HG02870 (cell line): ENCODE results near the gene BTK.

Experiments
- ATAC-seq: cut with Tn5 transposase; IDR thresholded peaks from one replicate; pipeline ENCODE4 v1.9.1; 2021; ENCODE audit warnings: mild to moderate bottlenecking, moderate library complexity; ENCODE audit not compliant: unreplicated experiment

The BTK gene

GRCh38 chrX:101394372-101394771 lies 8.4 kb upstream of the BTK start:
- no peak for ATAC-seq

DNA sequence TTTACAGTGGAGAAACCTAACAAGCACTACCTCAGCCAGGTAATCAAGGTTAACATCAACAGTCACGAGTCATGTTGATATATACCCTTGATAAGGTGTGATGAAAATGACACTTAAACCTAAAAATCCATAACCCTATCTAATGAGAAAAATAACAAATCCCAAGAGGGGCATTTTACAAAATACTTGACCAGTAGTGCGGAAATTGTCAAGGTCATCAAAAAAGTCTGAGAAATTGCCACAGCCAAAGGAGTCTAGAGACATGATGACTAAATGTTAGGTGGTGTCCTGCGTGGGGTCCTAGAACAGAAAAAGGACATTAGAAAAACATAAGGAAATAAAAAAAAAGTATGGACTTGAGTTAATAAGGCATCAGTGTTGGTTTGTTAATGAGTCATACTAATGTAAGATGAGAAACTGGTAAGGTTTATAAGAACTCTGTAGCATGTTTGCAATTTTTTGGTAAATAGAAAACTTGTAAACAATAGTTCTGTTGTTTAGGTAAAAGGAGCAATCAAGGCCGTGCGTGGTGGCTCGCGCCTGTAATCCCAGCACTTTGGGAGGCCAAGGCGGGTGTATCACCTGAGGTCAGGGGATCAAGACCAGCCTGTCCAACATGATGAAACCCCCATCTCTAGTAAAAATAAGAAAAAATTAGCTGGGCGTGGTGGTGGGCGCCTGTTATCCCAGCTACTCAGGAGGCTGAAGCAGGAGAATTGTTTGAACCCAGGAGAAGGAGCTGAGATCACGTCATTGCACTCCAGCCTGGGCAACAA lies 7.7 kb upstream of the BTK start:
- ATAC-seq = no peak

- ATAC-seq = no peak
Measured at GRCh38 chrX:101391831-101392230, 5.8 kb upstream of the BTK start.

DNA sequence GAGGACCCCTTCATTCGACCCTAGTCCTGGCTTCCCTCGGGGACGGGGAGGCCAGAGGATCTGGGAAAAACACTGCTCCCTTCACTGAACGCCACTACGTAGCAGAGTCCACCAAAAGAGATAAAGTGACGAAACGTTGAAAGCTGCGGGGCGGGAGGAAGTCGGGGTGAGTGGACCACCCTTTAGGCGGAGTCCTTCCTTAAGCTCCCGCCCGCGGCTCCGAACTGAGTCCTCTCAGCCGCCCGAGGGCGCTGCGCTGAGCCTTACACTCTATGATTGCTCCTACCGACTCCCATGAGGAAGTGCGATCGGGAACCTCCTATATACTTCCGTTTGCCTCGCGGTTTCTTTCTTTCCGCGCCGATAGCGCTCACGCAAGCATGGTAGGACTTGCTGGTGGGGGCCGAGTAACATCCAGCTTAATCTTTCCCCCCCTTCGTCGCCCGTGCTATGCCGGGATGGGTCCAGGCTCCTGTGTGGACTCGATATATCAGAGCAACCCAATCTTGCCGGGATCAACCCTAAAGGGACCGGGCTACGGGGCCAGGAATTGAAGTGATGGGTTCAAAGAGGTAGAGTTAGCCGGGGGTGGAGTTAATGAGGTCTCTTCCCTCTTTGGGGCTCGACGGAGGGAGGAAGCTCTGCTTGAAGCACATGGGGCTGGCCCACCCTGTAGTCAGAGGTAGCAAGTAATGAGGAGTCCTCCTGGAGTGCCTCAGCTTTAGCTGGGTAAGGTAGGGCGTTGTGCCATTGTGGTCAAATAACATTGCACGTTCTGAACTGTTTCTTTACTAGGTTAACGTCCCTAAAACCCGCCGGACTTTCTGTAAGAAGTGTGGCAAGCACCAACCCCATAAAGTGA lies 4.9 kb upstream of the BTK start, which contains the start of gene RPL36A:
RPL36A (plus strand) TSS at position 348 of the 862 bp plus-strand sequence; CDS start at position 381, 33 bp downstream.
- ATAC-seq = peak; percentile 69

GRCh38 chrX:101388604-101389003 lies 2.6 kb upstream of the BTK start:
- no peak for ATAC-seq

GRCh38 chrX:101386542-101386885 lies 523 bp upstream of the BTK start:
- no peak for ATAC-seq

DNA sequence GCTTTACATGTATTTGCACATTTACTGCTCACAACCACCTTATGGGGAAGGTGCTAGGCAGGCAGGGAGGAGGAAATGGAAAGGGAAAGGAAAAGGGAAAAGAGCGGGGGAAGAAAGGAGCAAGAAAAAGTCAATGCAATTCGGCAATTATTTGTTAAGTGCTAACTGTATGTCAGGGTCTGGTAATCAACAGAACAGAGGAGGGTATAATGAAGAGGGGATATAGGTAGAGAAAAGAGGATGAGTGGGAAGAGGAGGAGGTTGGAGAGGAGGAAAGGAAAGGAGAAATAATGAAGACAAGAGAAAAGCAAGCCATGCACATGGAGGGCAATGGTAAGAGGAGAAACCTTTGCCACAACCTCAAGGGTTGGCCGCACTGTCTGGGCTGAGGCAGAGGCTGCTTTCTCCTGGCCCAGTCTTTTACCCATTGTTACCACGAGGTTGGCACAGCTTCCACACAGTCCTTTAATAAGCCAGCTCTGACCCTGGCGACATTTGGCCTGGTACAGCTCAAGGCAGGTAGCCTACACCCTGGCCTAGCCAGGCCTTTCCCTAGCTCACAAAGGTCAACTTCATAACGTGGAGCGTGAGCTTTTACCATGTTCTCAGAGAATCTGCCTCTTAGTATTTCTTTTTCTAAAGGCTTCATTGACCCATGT lies 836 bp downstream of the BTK start:
- ATAC-seq = no peak

GRCh38 chrX:101383679-101384205 lies 2.2 kb downstream of the BTK start:
- peak; percentile 63 for ATAC-seq

- ATAC-seq = peak; percentile 44
Measured at GRCh38 chrX:101377547-101377946, 8.4 kb downstream of the BTK start.

DNA sequence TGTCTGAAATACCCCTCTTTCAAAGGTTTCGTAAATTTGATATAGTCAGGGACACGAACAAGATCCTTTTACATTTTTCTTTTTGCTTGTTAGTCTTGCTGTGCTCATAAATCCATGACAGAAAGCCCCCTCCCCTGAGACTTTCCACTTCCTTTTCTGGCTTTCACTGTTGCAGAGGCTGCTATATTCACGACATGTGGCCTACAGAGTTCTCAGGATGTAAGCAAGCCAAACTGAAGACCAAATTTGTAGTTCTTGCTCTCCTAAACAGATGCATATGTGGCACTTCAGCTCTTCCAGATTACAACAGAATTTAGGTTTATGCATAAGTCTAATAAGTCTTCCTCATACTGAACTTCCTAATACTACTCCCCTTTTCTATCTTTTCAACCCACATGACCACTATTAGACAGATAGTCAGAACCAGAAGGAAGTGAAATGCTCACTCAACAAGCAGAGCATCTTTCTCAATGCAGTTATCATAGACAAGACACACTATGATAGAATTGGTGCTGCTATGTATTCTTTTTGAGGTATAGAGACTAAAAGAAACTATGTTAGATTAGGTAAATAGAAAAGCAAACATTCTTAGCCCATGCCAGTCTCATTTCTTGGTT lies 15.0 kb downstream of the BTK start:
- peak; percentile 83 for ATAC-seq

GRCh38 chrX:101369687-101370086 lies 16.3 kb downstream of the BTK start:
- ATAC-seq = no peak

GRCh38 chrX:101368800-101369199 lies 17.2 kb downstream of the BTK start:
- ATAC-seq = no peak

DNA sequence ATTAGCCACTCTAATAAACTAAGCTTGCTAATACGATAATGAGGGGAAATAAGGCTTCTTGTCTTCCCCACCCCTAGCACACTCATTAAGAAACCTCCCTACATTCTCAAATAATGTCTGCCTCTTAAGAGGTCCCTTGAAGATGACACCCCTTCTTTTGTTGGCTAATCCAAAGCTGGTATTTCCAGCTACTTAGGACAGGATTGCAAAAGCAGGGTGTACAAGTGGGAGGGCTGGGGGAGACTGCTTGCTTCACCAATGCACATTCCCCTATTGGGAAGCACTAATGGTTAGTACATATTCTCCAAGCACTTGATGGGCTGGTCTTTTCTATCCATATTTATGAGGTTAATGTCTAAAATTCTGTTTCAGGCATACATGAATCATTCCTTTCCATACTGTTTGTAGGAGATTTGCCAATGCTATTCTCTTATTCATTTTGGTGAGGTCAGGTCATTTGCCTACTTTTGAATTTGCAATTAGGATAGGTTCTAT lies 20.6 kb downstream of the BTK start:
- ATAC-seq = no peak

GRCh38 chrX:101362757-101363156 lies 23.2 kb downstream of the BTK start:
- ATAC-seq = no peak

DNA sequence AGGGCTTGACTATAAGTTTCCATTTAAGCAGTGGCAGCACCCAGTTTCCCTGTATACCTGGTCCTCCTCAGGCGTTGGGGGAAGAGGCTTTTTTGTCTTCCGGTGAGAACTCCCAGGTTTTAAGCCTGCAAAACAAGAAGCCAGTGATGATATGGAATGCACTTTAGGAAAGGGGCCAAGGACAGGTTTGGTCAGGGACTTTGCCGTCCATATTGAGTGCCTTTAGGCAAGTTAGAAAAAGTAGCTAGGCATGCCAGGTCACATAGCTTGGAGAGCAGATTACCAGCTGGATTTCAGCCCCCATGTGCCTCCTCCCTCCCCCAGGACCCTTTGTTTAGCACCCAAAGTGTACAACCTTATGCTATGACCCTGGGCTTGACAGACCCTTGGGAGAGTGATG lies 23.9 kb downstream of the BTK start:
- no peak for ATAC-seq

DNA sequence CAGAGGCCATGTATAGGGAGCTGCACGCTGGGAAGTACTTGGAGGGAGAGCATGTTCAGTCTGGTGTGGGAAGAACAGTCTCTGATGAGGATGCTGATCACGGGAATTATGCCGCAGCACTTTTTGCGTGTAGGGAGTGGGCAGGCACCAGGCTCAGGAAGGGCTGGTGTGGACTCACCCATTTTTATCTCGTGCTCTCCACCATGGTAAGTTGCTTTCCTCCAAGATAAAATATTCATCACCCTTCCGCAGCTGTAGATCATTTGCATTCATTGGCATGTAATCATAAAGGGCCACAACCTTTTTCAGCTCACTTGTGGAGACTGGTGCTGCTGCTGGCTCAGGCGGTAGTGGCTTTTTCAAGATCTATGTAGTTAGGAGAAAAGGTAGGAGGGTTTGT lies 25.6 kb downstream of the BTK start:
- no peak for ATAC-seq

GRCh38 chrX:101359966-101360365 lies 26.0 kb downstream of the BTK start:
- ATAC-seq = no peak

GRCh38 chrX:101357166-101357795 lies 28.7 kb downstream of the BTK start:
- peak; percentile 65 for ATAC-seq

DNA sequence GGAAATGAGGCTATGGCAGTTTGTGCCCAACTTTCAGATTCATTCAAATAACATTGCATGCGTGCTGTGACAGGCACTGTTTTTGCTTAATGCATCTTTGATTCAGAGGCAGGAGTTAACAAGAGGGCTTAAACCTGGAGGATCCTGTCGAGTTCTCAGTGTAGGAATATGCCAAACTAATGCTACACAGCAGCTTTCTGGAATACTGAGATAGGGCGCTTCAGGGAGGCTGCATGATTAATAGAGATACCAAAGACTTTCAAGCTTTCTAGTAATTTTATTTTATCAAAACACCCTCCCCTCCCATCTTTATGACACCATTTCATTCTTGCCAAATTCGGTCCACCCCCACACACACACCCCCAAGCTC lies 36.8 kb downstream of the BTK start:
- peak; percentile 4 for ATAC-seq

DNA sequence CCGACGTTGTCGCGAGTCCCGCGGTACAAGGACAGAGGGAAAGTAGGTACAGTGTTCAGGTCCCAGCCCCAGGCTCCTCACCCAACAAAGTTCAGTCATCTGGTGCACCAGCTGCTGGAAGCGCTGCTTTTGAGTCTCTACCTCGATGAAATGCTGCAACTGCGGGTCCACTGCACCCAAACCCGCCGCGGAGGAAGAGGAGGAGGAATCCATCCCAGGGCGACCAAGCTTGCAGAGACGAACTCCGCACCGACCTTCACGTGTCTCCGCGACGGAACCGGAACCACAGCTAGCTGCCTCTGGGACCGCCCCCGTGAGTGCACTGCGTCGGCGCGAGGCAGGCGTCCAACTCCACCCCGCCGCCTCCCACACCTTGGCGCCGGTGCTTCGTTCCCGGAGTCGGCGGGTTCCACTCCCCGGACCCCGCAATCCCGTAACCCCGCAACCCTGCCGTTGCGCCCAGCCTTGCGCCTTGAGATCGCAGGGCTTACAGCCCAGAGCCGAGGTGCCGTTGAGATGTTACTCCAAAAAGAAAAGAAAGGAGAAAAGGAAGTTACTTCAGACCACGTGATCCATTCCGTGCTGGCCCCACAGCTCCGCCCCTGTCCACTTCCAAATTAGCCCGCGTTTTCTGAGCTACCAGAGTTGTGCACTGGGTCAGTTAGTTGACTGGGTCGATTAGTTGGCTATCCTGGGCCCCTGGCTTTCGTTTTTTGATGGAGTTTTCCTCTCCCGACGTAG lies 37.4 kb downstream of the BTK start, which contains the start of gene TIMM8A:
TIMM8A (minus strand) TSS at position 291 of the 741 bp plus-strand sequence; CDS start at position 213, 78 bp downstream.
- ATAC-seq = peak; percentile 95
